Stimulated activated CD8-positive, alpha-beta memory T cell treated with anti-CD3 and anti-CD28 coated beads, Interleukin-12 subunit alpha, Interleukin-12 subunit beta, amount 100 ng/mL, for 24 hours (primary cell): ENCODE results near the gene PCDH9.

Experiments used
- DNase-seq: peaks from one replicate; pipeline ENCODE4 v3.0.0-alpha.2; 2020; ENCODE audit errors: extremely low read depth

Gene PCDH9

DNA sequence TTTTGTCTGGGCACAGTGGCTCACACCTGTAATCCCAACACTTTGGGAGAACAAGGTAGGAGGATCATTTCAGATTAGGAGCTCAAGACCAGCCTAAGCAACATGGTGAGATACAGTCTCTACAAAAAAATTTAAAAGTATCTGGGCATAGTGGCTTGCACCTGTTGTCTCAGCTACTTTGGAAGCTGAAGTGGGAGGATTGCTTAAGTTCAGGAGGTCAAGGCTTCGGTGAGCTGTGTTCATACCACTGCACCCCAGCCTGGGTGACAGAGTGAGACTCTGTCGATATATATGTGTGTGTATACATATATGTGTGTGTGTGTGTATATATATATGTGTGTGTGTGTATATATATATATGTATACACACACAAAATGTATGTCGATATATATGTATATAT lies 833.0 kb downstream of the PCDH9 start:
- DNase-seq, result no peak

DNA sequence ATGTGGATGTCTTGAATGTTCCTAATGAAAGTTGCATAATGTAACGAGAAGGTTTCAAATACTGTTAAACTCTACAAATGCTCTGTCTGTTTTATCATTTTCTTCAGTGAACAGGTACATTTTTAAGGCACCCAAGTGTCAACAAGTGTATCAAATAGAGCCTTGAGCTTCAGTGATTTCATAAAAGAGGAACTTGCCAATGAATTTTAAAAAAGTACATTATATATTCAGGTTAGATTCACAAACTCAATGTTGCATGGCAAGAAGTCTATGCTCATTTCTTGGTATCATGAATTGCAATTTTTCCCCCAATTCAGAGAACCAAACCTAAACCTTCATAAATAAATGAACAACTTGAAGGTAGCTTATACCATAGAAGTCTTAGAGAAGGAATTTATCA lies 838.8 kb downstream of the PCDH9 start:
- DNase-seq, result no peak

DNA sequence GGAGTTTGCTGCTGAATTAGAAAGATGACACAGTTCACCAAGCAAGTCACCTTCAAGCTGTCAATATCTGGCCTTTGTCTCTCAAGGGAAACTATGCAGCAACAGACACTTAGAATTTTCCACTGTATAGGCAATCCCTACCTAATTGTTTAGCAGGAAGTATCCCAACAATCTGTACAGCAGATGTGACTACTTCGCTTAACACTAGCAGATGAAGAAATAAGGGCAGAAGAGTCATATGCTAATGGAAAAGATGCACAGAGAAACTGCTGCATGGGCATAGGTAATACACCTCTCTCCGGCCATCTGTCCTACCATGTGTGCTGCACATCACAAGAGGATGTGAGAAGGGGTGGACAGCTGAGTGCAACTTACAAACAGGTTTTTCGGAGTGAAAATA lies 851.2 kb downstream of the PCDH9 start:
- no peak for DNase-seq

DNA sequence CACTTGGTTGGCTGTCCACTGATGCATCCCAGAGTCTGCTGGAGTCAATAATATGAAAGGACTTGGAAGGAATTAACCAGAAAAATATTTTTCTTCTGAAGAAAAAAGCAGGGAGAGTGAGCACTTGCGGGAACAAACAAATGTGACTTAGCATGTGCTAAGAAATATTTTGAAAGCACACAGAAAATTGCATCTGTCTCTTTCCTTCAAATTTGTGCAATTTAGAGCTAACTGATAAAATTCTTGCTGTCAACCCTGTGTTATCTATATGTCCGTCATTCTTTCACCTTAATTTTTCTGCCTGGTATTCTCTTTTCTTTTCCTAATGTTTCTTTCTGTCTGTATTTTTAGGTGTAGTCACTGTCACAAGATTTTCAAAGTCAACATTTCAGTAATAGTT lies 852.6 kb downstream of the PCDH9 start:
- no peak for DNase-seq

GRCh38 chr13:66375756-66376155 lies 854.4 kb downstream of the PCDH9 start:
- DNase-seq, result no peak

GRCh38 chr13:66369666-66370065 lies 860.5 kb downstream of the PCDH9 start:
- no peak for DNase-seq

GRCh38 chr13:66367356-66367755 lies 862.8 kb downstream of the PCDH9 start:
- no peak for DNase-seq

DNA sequence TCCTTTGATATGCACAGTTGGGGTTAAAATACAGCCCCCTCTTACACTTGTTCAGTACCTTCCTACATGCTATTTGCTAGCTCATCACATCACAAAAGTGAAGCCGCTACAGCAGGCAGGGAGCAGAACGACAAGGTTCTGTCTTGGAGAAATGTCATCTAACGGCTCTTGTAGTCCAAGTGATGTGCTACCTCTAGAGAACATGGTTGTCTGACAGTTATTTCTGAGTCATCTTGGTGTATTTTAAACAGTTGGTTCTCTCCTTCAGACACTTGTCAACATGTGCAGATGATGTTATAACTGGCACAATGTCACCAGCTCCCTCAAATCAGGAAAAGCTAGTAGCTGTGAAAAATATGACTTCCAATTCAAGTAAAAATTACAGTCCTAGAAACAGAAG lies 865.0 kb downstream of the PCDH9 start:
- DNase-seq, result no peak

DNA sequence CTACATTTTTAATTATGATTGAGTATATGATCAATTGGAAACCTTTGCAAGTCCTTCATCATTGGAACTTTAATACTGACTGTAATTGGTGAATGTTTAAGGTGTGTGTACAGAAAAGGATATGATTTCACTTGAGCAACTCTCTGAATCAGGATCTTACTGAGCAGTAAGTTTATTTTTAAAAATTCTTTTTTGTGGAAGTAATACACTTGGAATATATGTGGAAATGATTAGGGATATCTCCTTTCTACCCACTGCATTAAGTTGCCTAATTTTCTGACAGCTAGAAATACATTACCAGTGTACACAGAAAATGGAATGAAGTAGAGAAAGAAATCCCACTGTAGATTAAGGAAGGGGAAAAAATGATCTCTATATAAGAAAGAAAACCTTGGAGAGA lies 865.8 kb downstream of the PCDH9 start:
- no peak for DNase-seq

- no peak for DNase-seq
Observed at GRCh38 chr13:66362485-66362884, 867.7 kb downstream of the PCDH9 start.

DNA sequence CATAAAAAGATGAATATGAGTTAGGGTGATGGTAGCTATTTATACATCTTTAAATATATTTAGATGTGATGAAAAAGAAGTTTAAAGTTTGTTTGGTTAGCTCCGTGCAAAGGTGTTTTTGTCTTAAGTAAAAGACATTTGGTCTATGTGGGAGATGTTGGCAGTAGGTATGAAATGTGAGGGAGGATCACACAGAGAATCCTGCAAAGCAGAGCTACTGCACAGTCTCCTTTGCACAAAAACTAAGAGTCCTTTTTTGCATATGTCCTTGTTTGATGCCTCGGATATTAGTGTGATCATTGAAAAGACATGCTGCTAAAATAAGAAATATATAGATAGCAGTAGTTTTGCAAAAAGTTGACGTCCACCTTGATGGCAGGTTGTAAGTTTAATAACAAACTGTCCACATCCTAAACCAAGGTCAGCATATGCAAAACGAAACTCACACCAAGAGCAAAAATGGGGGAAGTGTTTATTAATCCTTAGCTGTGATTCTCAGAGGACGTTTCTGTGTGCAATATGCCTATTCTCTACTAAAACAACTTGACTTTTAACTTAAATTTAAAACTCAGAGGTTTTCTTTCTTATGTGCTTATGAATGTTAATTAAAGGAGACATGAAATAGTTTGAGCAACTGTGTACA lies 870.1 kb downstream of the PCDH9 start:
- DNase-seq, result no peak

- no peak for DNase-seq
Observed at GRCh38 chr13:66359393-66359792, 870.7 kb downstream of the PCDH9 start.

DNA sequence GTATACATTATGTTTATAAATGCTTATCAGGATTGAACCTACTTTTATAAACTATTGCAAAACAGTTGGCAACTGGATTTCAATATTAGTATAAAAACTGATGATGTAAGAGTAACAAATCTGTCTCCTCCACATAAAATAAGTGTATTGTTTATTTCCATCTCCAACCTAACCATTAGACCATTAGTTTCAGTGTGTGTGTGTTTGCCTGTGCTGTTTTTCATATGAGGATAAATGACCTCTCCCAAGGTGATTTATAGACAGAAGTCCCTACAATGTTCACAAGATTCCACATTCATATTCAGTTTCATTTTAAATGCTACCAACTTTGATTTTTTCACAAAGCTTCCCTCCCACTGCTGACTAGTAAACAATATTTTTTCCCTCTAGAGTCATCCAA lies 871.6 kb downstream of the PCDH9 start:
- DNase-seq, result no peak

GRCh38 chr13:66357463-66357862 lies 872.7 kb downstream of the PCDH9 start:
- no peak for DNase-seq

GRCh38 chr13:66354879-66355751 lies 875.0 kb downstream of the PCDH9 start:
- DNase-seq, result no peak

DNA sequence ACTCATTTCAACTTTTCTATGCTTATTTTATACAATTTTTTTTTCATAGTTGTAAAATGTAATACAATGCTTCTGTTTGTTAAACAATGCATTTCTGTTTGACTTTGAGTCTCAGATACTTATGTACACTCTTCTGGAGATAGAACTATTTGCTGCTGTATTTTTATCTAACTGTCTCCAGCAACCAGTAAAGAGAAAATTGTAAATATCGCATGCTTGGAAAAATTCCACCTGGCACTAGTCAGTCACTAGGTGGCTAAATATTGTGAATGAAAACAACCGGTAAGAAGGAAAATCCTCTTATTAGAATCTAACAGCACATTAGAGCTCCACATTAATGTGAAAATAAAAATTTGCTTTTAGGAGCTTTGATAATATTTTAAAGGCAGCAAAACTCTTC lies 876.5 kb downstream of the PCDH9 start:
- no peak for DNase-seq

DNA sequence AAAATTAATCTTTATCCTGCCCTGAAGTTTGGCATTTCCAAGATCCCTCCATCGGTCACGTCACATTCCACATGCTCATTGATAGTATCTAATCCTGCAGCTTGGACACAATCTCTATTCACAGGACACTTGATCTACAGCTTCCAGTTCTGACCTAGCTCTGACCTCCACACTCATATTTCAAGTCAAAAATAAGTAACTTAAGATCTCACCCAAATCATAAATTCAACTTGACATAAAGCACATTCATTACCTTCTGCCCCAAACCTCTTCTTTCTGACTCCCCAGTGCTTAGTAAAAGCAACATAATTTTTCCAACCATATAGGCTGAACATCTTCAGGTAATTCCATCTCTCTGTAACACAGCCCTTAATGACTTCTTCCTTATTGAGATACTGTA lies 880.2 kb downstream of the PCDH9 start:
- no peak for DNase-seq

DNA sequence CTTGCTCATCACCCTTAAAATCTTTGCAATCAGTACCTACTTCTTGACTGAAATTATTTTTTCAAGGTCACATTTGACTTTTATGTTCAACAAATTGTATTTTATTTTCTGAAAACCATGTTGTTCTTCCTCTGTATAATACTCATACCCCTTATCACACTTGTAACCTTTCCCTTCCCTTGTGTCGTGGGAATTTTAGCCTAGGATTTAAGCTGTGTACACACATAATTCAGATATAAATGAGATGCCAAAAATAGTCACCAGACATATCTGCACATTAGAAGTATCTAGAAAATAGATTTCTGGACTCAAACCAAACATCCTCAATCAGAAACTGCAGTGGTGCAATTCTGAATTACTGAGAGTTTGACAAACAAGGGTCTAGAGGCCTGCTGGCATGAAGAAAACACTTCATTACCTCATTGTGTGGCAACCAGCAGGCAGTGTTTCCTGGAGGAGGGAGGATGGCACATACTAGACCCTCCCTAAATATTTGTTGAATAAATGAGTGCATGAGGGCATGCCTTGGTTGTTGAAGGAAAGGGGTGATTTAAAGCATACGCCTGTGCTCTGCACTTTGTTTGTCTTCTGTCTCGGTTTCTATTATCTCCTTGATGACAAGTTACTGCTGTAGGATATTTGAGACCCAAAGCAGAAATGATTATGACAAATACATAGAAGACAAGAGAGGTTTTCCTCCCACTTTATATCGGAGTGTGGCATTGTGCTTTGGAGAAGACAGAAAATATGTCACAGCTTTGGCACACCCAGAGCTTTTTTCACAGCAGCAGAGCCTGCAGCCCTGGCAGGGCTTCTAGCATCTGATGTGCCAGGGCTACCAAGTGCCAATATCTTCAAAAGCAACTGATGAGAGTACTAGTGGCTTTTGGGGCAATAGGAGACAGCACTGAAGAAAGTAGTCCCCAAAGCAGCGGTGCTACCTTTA lies 881.1 kb downstream of the PCDH9 start:
- no peak for DNase-seq

GRCh38 chr13:66347486-66348117 lies 882.5 kb downstream of the PCDH9 start:
- no peak for DNase-seq

GRCh38 chr13:66345971-66346370 lies 884.2 kb downstream of the PCDH9 start:
- no peak for DNase-seq

GRCh38 chr13:66345518-66345810 lies 884.7 kb downstream of the PCDH9 start:
- DNase-seq, result no peak
